ENCODE measurements around the gene TMEM229B. TPM values are rescaled to one million over a fixed set of nuclear protein-coding genes. Genes with fewer than 3 reads are reported as not detected.

TMEM229B gene
- total RNA-seq, 2 experiments from 2014 or later, result 1.3 to 1.5 TPM

DNA sequence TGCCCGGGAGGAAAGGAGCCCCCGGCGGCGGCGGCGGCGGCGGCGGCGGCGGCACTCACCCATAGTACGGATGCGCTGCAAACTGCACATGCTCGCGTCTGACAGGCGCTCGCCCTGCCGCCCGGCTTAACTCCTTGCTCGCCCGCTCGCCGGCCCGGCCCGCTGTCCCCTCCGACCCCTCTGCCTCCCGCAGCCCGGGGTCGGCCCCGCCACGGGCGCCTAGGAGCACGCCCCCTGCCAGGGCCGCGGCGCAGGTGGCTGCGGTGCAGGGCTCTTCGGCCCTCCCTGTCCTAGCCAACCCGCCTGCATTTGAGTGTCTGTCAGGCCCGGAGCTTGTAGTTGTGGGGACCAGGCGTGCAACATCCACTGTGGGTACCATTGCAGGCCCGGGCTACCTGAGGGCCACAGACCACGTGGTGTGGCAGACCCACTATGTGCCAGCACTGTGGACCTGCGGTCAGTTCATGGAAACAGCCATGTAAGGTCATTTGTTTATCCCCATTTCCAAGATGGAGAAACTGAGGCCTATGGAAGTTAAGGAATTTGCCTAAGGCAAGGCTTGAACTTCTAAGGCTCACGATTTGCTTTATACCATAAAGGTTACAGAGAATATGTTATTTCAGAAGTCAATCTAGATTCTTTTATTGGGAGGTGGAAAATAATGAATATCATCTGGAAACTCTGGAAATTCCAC is 27.0 kb upstream of the TMEM229B start:
- H3K36me3 Mint-ChIP-seq (ENCODE audit: low read depth), result no peaks in the 10 kb centered on the region
- H3K9me3 Mint-ChIP-seq (ENCODE audit: low read depth), result no peaks in the 10 kb centered on the region
- H3K4me3 Mint-ChIP-seq, result peak overlapping the region; percentile 70
- H3K27me3 Mint-ChIP-seq, result no peaks in the 10 kb centered on the region
- peaks cover 5% of the 10 kb centered on the region for H3K4me1 Mint-ChIP-seq
- ChIA-PET POLR2A (no interaction called here), CTCF (interaction anchor here (0.7 to 1.3 kb wide), 5 partner anchors 9 to 56 kb away, joined by 3 to 4 read pairs (median 3); no protein-coding TSS in a partner anchor)
- no peak overlapping the region for H3K27ac Mint-ChIP-seq
- ATAC-seq (peak; percentile 69), DNase-seq (peak; percentile 58)
- intact Hi-C loops (cut with DNase I, micrococcal nuclease), result loop anchor here in 1 of 2 experiments (1.0 to 2.0 kb wide), 2 partner anchors 17 to 27 kb away; partner anchors contain the start of genes PLEKHH1 and TMEM229B

DNA sequence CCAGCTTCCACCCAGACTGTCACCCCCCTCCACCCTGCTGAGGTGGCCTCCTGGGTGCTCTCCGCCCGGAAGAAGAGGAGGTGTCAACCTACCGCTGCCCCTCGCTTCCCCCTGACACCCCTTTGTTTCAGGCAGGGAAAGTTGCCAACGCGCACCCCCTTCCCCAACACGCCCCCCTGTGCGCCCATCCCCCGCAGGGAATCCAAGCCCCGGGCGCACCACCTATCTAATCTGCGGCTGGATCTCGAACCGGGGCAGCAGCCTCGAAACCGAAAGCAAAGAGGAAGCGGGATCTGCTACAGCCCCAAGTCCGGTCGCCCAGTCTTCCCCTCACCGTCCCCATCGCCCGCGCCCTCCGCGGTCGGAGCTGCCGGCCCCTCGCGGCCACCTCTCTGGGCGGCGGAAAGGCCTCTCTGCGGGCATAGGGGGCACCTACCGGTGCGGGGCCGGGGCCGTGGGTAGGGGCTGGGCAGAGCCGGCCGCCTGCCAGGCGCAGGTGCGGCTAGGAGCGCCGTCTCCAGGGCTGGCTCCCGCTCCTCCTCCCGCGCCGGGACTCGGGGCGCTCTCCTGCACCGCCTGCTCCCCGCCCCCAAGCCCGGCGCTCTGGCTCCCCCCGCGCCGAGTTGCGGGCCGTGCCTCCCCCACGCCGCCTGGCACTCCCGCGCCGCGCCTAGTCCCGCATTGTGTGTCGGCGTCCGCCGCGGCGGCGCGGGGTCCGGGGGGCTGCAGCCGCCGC is 26.3 kb upstream of the TMEM229B start:
- CTCF ChIA-PET, result interaction anchor here (0.7 to 1.4 kb wide), 6 partner anchors 8 to 155 kb away, joined by 3 to 7 read pairs (median 3); partner anchors contain the start of gene ATP6V1D
- H3K9me3 Mint-ChIP-seq (ENCODE audit: low read depth), result no peaks in the 10 kb centered on the region
- H3K4me3 Mint-ChIP-seq, result peak overlapping the region; percentile 70
- ATAC-seq (peak; percentile 65), DNase-seq (peak; percentile 54)
- peak overlapping the region; percentile 70 for H3K27ac Mint-ChIP-seq
- POLR2A ChIA-PET, result no interaction called here
- intact Hi-C loops (cut with DNase I, micrococcal nuclease), result loop anchor here (1.0 to 2.0 kb wide), 2 partner anchors 18 to 27 kb away; partner anchors contain the start of genes TMEM229B (in 2 of the 2) and PLEKHH1 (in 1 of the 2)
- no peaks in the 10 kb centered on the region for H3K36me3 Mint-ChIP-seq (ENCODE audit: low read depth)
- no peaks in the 10 kb centered on the region for H3K27me3 Mint-ChIP-seq
- peaks cover 5% of the 10 kb centered on the region for H3K4me1 Mint-ChIP-seq

DNA sequence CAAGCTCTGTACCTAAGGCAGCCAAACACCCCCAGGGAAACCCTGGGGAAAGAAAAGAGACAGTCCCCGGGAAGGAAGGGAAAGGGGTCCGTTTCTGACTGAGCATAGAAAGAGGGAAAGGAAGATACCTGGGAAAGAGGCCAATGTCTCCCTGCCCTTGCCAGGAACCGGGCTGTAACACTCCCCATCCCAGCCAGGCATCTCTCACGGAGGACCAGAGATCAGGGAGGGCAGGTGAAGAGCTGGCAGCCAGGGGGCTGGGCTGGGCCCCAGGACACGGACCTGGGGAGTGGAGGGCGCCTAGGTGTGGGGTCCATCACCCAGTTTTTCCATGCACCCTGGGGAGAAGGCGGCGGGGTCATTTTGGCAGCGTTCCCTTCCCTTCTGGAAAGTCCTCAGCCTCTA is 25.7 kb upstream of the TMEM229B start:
- no peaks in the 10 kb centered on the region for H3K27me3 Mint-ChIP-seq
- peak overlapping the region; percentile 70 for H3K4me3 Mint-ChIP-seq
- CTCF ChIA-PET, result interaction anchor here (0.6 to 1.4 kb wide), 6 partner anchors 11 to 1527 kb away, joined by 3 to 7 read pairs (median 4); partner anchors contain the start of genes ATP6V1D and PLEKHH1
- H3K4me1 Mint-ChIP-seq, result peaks cover 5% of the 10 kb centered on the region
- DNase-seq (no peak), ATAC-seq (no peak)
- POLR2A ChIA-PET, result no interaction called here
- intact Hi-C loops (cut with DNase I, micrococcal nuclease), result loop anchor here (1.0 to 2.0 kb wide), 2 partner anchors 19 to 26 kb away; partner anchors contain the start of genes PLEKHH1 (in 1 of the 2) and TMEM229B (in 1 of the 2)
- H3K27ac Mint-ChIP-seq, result no peak overlapping the region
- H3K9me3 Mint-ChIP-seq (ENCODE audit: low read depth), result no peaks in the 10 kb centered on the region
- no peaks in the 10 kb centered on the region for H3K36me3 Mint-ChIP-seq (ENCODE audit: low read depth)

DNA sequence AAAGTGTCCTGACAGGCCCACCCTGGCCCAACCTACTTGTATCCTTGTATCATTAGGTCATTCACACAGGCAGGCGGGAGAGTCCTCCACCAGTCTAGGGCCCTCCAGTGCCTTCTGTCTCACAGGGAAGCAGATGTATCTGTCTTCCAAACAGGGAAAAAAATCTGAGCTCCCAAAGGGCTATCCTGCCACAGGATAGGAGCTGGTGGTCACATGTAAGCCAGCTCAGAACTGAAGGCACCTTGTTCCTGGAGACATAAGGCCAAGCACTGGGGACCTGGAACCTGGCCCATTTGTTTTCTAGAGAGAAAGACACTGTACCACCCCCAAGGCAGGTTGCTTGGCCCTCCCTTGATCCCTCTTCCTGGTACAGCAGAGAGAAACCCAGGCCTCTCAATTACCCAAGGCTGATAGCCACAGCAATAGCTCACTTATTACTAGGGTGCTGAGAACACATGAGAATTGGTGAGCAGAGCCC is 25.1 kb upstream of the TMEM229B start:
- intact Hi-C loops (cut with DNase I, micrococcal nuclease), result loop anchor here (1.0 to 2.0 kb wide), 2 partner anchors 19 to 25 kb away; partner anchors contain the start of genes PLEKHH1 (in 1 of the 2) and TMEM229B (in 1 of the 2)
- no peaks in the 10 kb centered on the region for H3K27me3 Mint-ChIP-seq
- CTCF ChIA-PET, result interaction anchor here (0.6 to 1.4 kb wide), 6 partner anchors 12 to 1528 kb away, joined by 3 to 7 read pairs (median 4); partner anchors contain the start of gene PLEKHH1

DNA sequence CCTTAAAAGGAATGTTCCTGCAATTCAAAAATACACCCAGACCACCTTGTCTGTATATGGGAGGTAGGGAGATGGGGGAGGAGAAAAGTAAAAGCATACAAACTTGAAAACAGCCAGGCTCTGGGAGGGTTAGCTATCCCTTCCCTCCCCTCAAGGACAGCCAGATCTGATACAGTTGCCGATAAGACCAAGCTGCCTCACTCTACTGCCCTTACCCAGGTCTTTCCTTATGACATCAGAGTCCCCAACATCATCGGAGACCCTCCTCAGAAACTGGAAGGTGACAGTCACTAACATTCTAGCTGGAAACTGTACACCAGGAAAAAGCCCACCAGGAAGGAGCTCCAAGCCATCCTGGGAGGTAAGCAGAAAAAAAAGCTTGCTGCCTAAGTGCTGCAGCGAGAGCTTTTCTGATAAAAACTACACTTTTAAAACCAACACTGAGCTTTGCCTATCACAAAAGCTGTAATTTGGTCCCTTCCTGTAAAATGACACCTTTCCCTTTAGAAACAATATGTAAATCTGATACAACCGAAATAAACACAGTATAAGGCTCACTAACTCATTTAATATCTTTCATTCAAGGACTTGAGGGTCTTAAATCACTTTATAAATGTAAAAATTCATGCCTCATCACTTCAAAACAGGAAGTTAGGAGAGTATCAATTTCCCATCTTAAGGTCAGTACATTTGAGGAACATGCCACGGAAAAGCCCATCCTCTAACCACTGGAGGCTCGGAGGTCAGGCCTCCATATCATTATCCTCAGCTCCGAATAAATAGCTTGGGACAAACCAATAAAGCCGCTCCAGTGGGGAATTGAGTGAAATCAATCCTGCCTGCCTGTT is 24.2 kb upstream of the TMEM229B start:
- intact Hi-C loops (cut with DNase I, micrococcal nuclease), result no loop called here
- Mint-ChIP-seq H3K4me3 (no peak overlapping the region), H3K9me3 (ENCODE audit: low read depth) (no peaks in the 10 kb centered on the region), H3K27ac (no peak overlapping the region), H3K4me1 (peaks cover 5% of the 10 kb centered on the region), H3K36me3 (ENCODE audit: low read depth) (no peaks in the 10 kb centered on the region), H3K27me3 (no peaks in the 10 kb centered on the region)
- ATAC-seq, result no peak
- CTCF ChIA-PET, result interaction anchor here (0.6 to 2.2 kb wide), 11 partner anchors 8 to 106 kb away, joined by 3 to 8 read pairs (median 4); no protein-coding TSS in a partner anchor
- POLR2A ChIA-PET, result interaction anchor here (0.6 kb wide), 1 partner anchor 247 kb away, joined by 4 read pairs; no protein-coding TSS in a partner anchor
- DNase-seq, result no peak

More for the DNA sequence above, 25.1 kb upstream of the TMEM229B start:
- peak overlapping the region; percentile 70 for H3K4me3 Mint-ChIP-seq
- ATAC-seq, result no peak
- no peaks in the 10 kb centered on the region for H3K36me3 Mint-ChIP-seq (ENCODE audit: low read depth)
- no peaks in the 10 kb centered on the region for H3K9me3 Mint-ChIP-seq (ENCODE audit: low read depth)
- no peak overlapping the region for H3K27ac Mint-ChIP-seq
- POLR2A ChIA-PET, result interaction anchor here (0.6 kb wide), 1 partner anchor 241 kb away, joined by 3 read pairs; no protein-coding TSS in a partner anchor
- H3K4me1 Mint-ChIP-seq, result peaks cover 5% of the 10 kb centered on the region
- no peak for DNase-seq

DNA sequence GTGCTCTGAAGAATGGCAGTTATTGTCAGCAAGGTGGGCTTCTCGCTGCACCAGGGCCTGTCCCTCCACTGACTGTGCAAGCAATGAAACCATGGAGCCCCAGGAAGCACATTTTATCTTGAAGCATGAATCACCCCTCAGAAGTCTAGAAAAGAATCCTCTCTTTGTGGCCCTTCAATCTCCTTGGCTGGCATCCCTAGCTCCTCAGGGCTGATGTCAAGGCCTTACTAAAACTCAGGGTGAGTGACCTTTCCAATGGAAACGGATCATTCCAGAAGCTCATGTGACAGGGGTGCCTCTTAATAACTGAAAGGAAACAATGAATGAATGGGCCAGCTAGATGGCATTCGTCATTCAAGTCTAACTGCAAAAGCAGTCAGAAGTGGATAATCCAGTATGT is 22.3 kb upstream of the TMEM229B start:
- intact Hi-C loops (cut with DNase I, micrococcal nuclease), result no loop called here
- ATAC-seq (no peak), DNase-seq (no peak)
- Mint-ChIP-seq H3K36me3 (ENCODE audit: low read depth) (no peaks in the 10 kb centered on the region), H3K4me1 (peaks cover 5% of the 10 kb centered on the region), H3K9me3 (ENCODE audit: low read depth) (no peaks in the 10 kb centered on the region), H3K4me3 (no peak overlapping the region), H3K27me3 (no peaks in the 10 kb centered on the region), H3K27ac (no peak overlapping the region)
- ChIA-PET POLR2A (no interaction called here), CTCF (interaction anchor here (0.7 to 2.2 kb wide), 4 partner anchors 10 to 1603 kb away, joined by 3 to 7 read pairs (median 6); no protein-coding TSS in a partner anchor)

DNA sequence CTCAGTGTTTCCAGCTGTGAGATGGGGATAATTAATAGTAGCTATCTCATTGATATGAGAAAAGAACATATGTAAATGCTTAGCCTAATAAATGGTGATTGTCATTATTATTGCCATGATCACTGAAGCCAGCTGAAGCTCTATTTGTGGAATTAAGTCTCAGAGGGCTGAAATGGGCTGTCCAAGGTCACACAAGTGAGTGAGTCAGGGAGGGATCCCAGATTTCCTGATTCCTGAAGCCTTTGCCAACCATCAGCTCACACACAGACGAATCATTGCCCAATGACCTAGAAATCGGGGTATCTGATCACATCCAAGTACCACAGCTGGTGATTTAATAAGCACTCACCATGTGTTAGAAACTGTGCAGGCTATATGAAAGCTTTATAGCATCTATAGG is 21.6 kb upstream of the TMEM229B start:
- Mint-ChIP-seq H3K4me1 (peaks cover 5% of the 10 kb centered on the region), H3K9me3 (ENCODE audit: low read depth) (no peaks in the 10 kb centered on the region), H3K36me3 (ENCODE audit: low read depth) (no peaks in the 10 kb centered on the region), H3K27ac (no peak overlapping the region), H3K27me3 (no peaks in the 10 kb centered on the region), H3K4me3 (no peak overlapping the region)
- ATAC-seq (no peak), DNase-seq (no peak)
- intact Hi-C loops (cut with DNase I, micrococcal nuclease), result no loop called here
- POLR2A ChIA-PET, result no interaction called here
- CTCF ChIA-PET, result interaction anchor here (1.1 to 2.2 kb wide), 3 partner anchors 10 to 194 kb away, joined by 3 to 5 read pairs (median 5); no protein-coding TSS in a partner anchor

DNA sequence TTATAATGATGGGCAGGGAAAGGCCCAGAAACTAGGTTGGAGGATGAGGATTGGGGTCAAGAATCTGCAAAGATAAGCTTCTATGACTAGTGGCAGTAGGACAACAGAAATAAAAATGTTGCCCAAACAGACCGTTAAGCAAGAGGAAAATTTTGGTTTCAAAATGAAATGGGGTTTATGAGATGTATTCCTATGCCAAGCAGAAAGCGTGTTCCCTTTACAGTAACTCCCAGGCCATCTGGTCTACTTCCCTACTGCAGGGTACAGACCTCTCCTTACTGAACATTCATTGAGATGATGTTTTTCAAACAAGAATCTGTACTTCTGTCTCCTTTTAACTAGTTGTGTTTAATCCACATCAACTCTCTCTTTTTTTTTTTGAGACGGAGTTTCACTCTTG is 20.4 kb upstream of the TMEM229B start:
- Mint-ChIP-seq H3K9me3 (ENCODE audit: low read depth) (no peaks in the 10 kb centered on the region), H3K4me1 (peaks cover under 1% of the 10 kb centered on the region), H3K4me3 (no peak overlapping the region), H3K27ac (no peak overlapping the region), H3K36me3 (ENCODE audit: low read depth) (no peaks in the 10 kb centered on the region), H3K27me3 (no peaks in the 10 kb centered on the region)
- no peak for DNase-seq
- no peak for ATAC-seq
- ChIA-PET POLR2A (interaction anchor here (0.6 kb wide), 1 partner anchor 24 kb away, joined by 4 read pairs; the partner anchor contains the start of gene PLEKHH1), CTCF (interaction anchor here (1.1 to 1.6 kb wide), 3 partner anchors 41 to 196 kb away, joined by 3 to 5 read pairs (median 5); no protein-coding TSS in a partner anchor)
- intact Hi-C loops (cut with DNase I, micrococcal nuclease), result no loop called here

DNA sequence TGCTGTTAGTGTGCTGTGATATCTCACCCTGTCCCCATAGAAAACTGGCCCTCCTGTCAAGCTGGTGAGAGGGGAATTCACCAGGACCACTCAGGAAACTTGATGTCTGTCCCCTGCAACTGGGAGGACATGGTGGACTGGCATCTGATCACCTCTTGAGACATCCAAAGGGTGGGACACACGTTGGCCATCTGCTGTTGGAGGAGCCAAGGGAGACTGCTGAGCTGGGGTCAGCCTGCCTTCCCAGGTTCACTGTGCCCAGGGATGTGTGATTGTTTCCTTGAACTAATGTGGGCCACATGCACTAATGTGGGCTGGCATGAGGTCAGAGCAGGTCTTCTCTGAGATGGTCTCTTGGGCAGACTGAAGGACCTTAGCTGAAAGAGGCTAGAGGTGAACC is 16.7 kb upstream of the TMEM229B start:
- ChIA-PET CTCF (interaction anchor here (0.7 to 1.2 kb wide), 3 partner anchors 43 to 1379 kb away, joined by 3 to 5 read pairs (median 3); no protein-coding TSS in a partner anchor), POLR2A (no interaction called here)
- intact Hi-C loops (cut with DNase I, micrococcal nuclease), result no loop called here
- ATAC-seq (no peak), DNase-seq (no peak)
- Mint-ChIP-seq H3K4me3 (no peak overlapping the region), H3K27me3 (no peaks in the 10 kb centered on the region), H3K4me1 (no peaks in the 10 kb centered on the region), H3K36me3 (ENCODE audit: low read depth) (no peaks in the 10 kb centered on the region), H3K27ac (no peak overlapping the region), H3K9me3 (ENCODE audit: low read depth) (no peaks in the 10 kb centered on the region)

DNA sequence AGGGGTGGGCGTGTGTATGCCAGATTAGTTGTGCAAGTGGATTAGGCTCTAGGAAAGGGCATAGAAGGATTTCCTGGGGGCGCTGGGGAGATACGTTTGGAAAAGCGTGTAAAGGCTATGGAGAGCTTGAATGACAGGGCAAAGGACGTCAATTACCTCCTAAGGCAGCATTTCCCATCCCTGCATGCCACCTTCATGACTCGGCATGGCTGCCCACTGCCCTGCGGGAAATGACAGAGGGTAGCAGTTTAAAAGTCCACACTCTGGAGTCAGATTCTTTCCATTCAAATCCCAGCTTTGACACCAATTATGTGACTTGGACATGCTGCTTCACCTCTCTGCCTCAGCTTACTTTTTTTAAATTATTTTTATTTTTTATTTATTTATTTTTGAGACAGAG is 14.8 kb upstream of the TMEM229B start:
- ChIA-PET POLR2A (no interaction called here), CTCF (no interaction called here)
- no peak for ATAC-seq
- no peak for DNase-seq
- Mint-ChIP-seq H3K27me3 (no peaks in the 10 kb centered on the region), H3K4me1 (no peaks in the 10 kb centered on the region), H3K36me3 (ENCODE audit: low read depth) (no peaks in the 10 kb centered on the region), H3K4me3 (no peak overlapping the region), H3K27ac (no peak overlapping the region), H3K9me3 (ENCODE audit: low read depth) (no peaks in the 10 kb centered on the region)
- intact Hi-C loops (cut with DNase I, micrococcal nuclease), result no loop called here

All from activated CD4-positive, alpha-beta T cell treated with anti-CD3 and anti-CD28 coated beads for 36 hours (primary cell).